Nasal cavity respiratory epithelium epithelial cell of viscerocranial mucosa (primary cell): Measurements from ENCODE around the gene ARL2. TPM values are rescaled to one million over a fixed set of nuclear protein-coding genes. Genes with fewer than 3 reads are reported as not detected.

ENCODE experiments used
- total RNA-seq: library from RNA; depleted of rRNA; stranded (reverse); fragments of >200 nt; gene quantifications from 2 replicates; pipeline ENCODE4 v1.2.3, GENCODE V29; 2014

Gene ARL2
- 60.5 and 67.8 TPM in 2 replicates for total RNA-seq

DNA sequence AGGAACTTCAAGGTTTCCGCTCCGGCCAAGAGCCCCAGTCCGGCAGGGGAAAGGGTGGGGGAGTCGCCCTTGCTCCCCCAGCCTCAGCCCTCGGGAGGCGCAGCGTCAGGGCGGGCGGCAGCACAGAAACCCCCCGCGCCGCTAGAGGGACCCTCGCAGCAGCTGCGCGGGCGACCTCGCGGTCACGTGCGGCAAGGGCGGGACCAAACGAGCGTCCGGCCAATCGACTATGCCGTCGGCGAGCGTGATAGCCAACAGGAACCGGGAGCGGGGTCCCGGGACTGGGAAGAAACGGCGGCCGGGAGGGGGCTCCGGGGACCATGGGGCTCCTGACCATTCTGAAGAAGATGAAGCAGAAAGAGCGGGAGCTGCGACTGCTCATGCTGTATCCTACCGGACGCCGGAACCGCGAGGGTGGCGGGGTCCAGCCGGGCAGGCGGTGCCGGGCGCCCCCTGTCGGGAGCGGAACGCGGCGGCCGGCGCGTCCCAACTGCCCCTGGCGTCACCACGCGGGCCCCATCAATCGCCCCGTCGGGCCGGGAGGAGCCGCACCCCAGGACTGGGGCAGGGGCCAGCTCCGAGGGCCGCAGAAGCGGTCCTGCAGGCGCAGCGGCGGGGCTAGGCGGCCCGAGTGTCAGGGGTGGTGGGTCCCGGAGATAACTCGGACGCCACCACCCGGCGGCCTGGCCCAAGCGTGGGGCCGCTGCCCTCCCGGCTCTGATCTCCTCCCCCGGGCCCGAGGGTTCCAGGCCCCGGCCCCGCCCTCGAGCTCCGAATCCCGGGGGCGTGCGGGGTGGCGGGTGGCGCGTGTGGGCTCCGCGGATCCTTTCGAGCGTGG, at the start of gene ARL2:
Gene ARL2 (plus strand): TSS at position 273 of the 838 bp plus-strand sequence. CDS start 48 bp downstream, at position 321.

DNA sequence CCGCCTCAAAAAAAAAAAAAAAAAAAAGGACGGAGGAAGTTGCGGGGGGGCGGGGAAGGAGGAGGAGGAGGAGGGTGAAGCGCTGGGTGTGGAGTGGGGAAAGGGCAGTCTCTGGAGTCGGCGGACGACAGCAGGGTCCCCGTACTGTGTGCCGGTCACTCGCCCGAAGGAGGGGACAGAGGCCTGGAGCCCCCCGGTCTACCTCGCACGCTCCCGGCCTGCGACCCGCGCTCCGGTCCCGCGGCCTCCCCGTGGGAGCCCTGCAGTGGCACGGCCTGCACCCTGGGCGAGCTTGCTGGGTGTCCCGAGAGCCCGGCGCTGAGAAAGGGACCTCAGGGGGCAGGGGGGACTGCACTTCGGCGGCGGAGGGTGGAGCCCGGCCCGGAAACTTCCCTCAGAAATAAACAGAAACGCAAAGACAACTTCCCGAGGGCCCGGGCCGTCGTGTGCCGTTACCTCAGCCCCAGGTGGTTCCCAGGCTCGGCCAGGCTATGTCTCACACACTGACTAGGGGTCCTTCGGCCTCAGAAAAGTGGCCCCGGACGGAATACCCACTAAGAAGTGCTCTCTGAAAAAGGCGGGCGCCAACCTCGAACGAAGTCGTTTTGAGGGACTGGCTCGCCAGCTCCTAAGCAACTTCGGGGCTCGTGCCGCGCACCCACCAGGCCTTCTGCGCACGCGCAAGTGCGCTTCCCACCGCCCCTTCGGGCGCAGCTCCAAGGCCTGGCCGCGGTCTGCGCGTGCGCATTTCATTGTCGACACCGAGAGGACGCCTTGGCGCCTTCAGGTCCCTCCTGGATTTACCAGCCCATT, 42.3 kb upstream of the ARL2 start, which contains the start of gene MAJIN:
Gene MAJIN (minus strand): TSS at position 688 of the 813 bp plus-strand sequence. CDS start 12,703 bp downstream, outside the sequence.

DNA sequence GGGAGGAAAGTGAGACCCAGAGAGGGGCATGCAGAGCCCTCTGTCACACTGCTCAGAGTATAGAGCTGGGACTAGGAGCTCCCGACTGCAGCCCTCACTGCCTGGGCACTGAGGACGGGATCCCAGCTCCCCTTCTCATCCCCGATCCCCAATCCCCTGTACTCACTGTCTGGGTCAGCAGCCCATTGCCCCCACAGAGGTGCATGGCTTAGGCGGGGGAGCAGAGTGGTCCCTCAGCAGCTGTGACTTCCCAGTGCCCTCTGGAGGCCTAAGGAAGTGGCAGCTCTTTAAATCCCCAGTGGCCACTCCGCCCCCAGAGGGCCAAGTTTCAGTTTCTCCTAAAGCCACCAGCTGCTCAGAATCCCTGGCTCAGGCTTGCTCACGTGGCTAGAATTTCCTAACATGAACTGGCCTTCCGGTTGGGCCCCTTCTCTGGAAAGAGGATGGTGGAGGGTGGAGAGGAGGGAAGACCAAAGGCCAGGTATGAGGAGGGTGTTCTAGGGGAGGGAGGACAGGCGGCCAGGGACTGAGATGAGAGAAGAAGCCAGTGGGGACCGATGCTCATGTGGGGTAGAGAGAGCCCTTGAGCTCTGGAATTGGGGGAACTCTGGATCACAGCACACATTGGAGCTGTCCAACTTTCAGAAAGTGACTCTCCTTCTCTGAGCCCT, 17.1 kb upstream of the ARL2 start, which contains the start of gene BATF2:
Gene BATF2 (minus strand): TSS at position 262 of the 671 bp plus-strand sequence. CDS start 57 bp downstream, at position 205.

GRCh38 chr11:65027213-65028067, 13.5 kb downstream of the ARL2 start, which contains the start of gene SNX15:
TSS of gene SNX15 (plus strand) at chr11:65027439. CDS start at chr11:65027538, 99 bp downstream.

DNA sequence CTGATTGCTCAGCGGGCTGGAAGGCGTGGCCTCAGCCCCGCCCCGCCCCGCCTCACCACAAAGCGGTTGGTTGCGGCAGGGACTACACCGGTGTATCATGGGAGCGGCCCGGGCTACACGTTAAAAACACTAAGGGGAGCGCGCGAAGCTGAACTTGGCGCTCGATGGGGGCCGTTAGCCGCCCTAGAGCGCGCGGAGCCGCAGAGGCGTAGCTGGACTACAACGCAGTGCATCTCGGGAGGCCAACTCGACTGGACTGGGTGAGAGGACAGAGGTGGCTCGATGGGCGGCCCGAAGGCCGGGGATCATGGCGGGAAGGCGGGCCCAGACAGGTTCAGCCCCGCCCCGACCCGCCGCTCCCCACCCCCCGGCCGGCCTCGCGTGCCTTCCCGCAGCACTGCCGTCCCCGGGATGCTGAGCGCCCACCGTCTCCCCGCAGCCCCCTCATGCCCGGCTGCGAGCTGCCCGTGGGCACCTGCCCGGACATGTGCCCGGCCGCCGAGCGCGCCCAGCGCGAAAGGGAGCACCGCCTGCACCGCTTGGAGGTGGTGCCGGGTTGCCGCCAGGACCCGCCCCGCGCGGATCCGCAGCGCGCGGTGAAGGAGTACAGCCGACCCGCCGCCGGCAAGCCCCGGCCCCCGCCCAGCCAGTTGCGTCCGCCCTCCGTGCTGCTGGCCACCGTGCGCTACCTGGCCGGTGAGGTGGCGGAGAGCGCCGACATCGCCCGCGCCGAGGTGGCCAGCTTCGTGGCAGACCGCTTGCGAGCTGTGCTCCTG, 27.1 kb downstream of the ARL2 start, which contains the start of gene SAC3D1:
Gene SAC3D1 (plus strand): TSS at position 364 of the 776 bp plus-strand sequence. CDS start 83 bp downstream, at position 447.

DNA sequence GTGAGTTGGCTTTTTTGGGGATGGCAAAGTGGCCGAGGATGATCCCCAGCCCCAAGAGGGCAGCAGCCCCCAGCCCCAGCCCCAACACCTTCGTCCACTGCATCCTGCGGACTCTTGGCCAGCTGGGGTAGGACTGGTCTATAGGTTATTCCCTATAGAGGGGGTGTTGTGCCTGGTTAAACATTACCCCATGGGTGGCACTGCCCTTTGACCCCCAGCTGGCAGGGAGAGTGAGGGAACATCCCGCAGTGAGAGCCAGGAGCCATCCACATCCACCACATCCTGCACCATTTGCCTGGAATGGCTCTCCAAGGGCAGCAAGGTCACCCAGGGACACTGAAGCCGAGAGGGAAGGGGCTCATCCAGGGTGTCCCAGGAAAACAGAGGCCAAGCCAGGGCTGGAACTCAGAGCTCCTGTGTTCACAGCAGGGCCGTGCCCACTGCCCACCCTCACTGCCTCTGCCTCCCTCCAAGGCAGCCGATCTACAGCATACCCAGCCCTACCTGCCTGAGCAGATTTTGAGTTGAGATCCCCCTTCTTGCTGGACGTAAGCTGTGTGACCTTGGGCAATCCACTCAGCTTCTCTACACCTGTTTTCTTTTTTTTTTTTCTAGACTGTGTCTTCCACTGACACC, 44.6 kb downstream of the ARL2 start, which contains the start of gene NAALADL1:
Gene NAALADL1 (minus strand): TSS at position 135 of the 636 bp plus-strand sequence. CDS start 32 bp downstream, at position 103.

Other genes starting within 250 kb of the ARL2 start
- 64.3 and 191 TPM in 2 replicates for gene SF1, start 235.6 kb upstream of the ARL2 start, total RNA-seq
- 7.5 and 14.8 TPM in 2 replicates for gene MAP4K2, start 210.9 kb upstream of the ARL2 start, total RNA-seq
- gene MEN1, start 203.6 kb upstream of the ARL2 start, total RNA-seq, result 10.9 and 24.8 TPM in 2 replicates
- 7.5 and 35.9 TPM in 2 replicates for gene CDC42BPG, start 169.5 kb upstream of the ARL2 start, total RNA-seq
- 34.2 and 92.9 TPM in 2 replicates for gene EHD1, start 135.5 kb upstream of the ARL2 start, total RNA-seq
- 6.2 and 15.4 TPM in 2 replicates for gene ATG2A, start 97.0 kb upstream of the ARL2 start, total RNA-seq
- 16.4 and 19.4 TPM in 2 replicates for gene PPP2R5B, start 89.5 kb upstream of the ARL2 start, total RNA-seq
- not detected in 2 replicates for gene GPHA2, start 78.3 kb upstream of the ARL2 start, total RNA-seq
- not detected in 2 replicates for gene MAJIN, start 42.1 kb upstream of the ARL2 start, total RNA-seq
- 0.34 and 0.57 TPM in 2 replicates for gene BATF2, start 17.2 kb upstream of the ARL2 start, total RNA-seq
- 14.6 and 19.8 TPM in 2 replicates for gene SNX15, start 13.3 kb downstream of the ARL2 start, total RNA-seq
- gene SAC3D1, start 27.1 kb downstream of the ARL2 start, total RNA-seq, result 10.1 and 12.0 TPM in 2 replicates
- 5.8 and 7.2 TPM in 2 replicates for gene NAALADL1, start 44.4 kb downstream of the ARL2 start, total RNA-seq
- under 0.01 and 0.14 TPM in 2 replicates for gene CDCA5, start 69.9 kb downstream of the ARL2 start, total RNA-seq
- 41.0 and 64.6 TPM in 2 replicates for gene ZFPL1, start 70.1 kb downstream of the ARL2 start, total RNA-seq
- gene VPS51, start 82.1 kb downstream of the ARL2 start, total RNA-seq, result 97.1 and 98.5 TPM in 2 replicates
- 21.9 and 24.6 TPM in 2 replicates for gene TM7SF2, start 97.7 kb downstream of the ARL2 start, total RNA-seq
- gene ZNHIT2, start 103.5 kb downstream of the ARL2 start, total RNA-seq, result 11.1 and 22.2 TPM in 2 replicates
- gene FAU, start 108.0 kb downstream of the ARL2 start, total RNA-seq, result 177 and 362 TPM in 2 replicates
- 30.1 and 48.9 TPM in 2 replicates for gene MRPL49, start 108.2 kb downstream of the ARL2 start, total RNA-seq
- gene SYVN1, start 120.4 kb downstream of the ARL2 start, total RNA-seq, result 24.9 and 39.7 TPM in 2 replicates
- not detected in 2 replicates for gene SPDYC, start 156.1 kb downstream of the ARL2 start, total RNA-seq
- gene CAPN1, start 167.8 kb downstream of the ARL2 start, total RNA-seq, result 130 and 324 TPM in 2 replicates
- 1.0 and 3.6 TPM in 2 replicates for gene POLA2, start 247.8 kb downstream of the ARL2 start, total RNA-seq